Left colon (tissue), 2 donors: ENCODE data around the gene ZNF823. TPM values are rescaled to one million over a fixed set of nuclear protein-coding genes. Genes with fewer than 3 reads are reported as not detected.
A peak's percentile ranks its signal among the peaks of the same experiment; 100 is the strongest.
"Not testable (repeated sequence)": the region's sequence is repeated elsewhere in the genome, so short reads cannot be mapped to it uniquely, and the experiment has no call there.

Experiments used
- ATAC-seq: fragments of 200-7000 bp; cut with Tn5 transposase; one replicate; pipeline ENCODE4 v1.9.1; 2020; ENCODE audit warnings: mild to moderate bottlenecking, moderate library complexity
- DNase-seq, 2 donors: peaks; one replicate each; pipeline ENCODE4 v3.0.0-alpha.2; 2020
- intact Hi-C, 2 donors: fragments of 100-400 bp; cut with DNase I in 1 of 2; cut with micrococcal nuclease in 1 of 2; formaldehyde crosslinking; loops; one replicate each; pipeline versions ENCODE4 v1.11.2 to v1.14.0; 2022; cut with DNase I, micrococcal nuclease
- long read RNA-seq: library from polyadenylated mRNA; unstranded; transcript quantifications from one replicate; pipeline ENCODE4 v2.0.0, GENCODE V29; 2021
- total RNA-seq, 2 donors: library from RNA; stranded (reverse); fragmentation: NEBNext Ultra II Directional; extraction: Animal tissue kit (Norgen Biotek cat#: 25700); gene quantifications; one replicate each; pipeline ENCODE4 v1.2.1, GENCODE V29; 2021
- donor health status: DM: no; HTN: no; CAD: no.
- donor health status: DM: yes; HTN: yes; CAD: no.

The ZNF823 gene
- 10 to 100 TPM; 13.6 to 16.1 TPM for total RNA-seq
- long read RNA-seq, transcript ZNF823-201 (4 exons, 2,423 nt): major isoform, 22 of 32 reads
- long read RNA-seq, partial matches to known transcripts: 1 of 32 reads
- long read RNA-seq, other reads (novel, unspliced or antisense): 7 of 32 reads

GRCh38 chr19:11738746-11739620, at the start of gene ZNF823:
TSS of gene ZNF823 (minus strand) at chr19:11738946. CDS start at chr19:11738819, 127 bp downstream.
- intact Hi-C loops: no loop called here
- DNase-seq (peak; percentile 100), ATAC-seq (peak; percentile 94)

GRCh38 chr19:11787536-11787935, 48.8 kb upstream of the ZNF823 start:
- no peak for ATAC-seq
- intact Hi-C loops: no loop called here
- no peak for DNase-seq

GRCh38 chr19:11784356-11784755, 45.6 kb upstream of the ZNF823 start:
- ATAC-seq: no peak

GRCh38 chr19:11783767-11784166, 45.0 kb upstream of the ZNF823 start:
- intact Hi-C loops: no loop called here
- ATAC-seq (no peak), DNase-seq (no peak)

More at GRCh38 chr19:11784356-11784755, 45.6 kb upstream of the ZNF823 start:
- intact Hi-C loops: no loop called here
- DNase-seq: no peak

- DNase-seq (no peak), ATAC-seq (no peak)
- intact Hi-C loops: no loop called here
These were observed 42.7 kb upstream of the ZNF823 start for GRCh38 chr19:11781295-11782057.

- intact Hi-C loops: no loop called here
- no peak for DNase-seq
- ATAC-seq: no peak
These were observed 41.8 kb upstream of the ZNF823 start for GRCh38 chr19:11780431-11781020.

- intact Hi-C loops, DNase-seq, ATAC-seq: not testable (repeated sequence)
These were observed 37.9 kb upstream of the ZNF823 start for GRCh38 chr19:11776669-11777068.

GRCh38 chr19:11771520-11771919, 32.8 kb upstream of the ZNF823 start:
- ATAC-seq, intact Hi-C loops, DNase-seq: not testable (repeated sequence)

GRCh38 chr19:11769995-11770394, 31.2 kb upstream of the ZNF823 start:
- intact Hi-C loops: no loop called here
- DNase-seq (no peak), ATAC-seq (no peak)

- DNase-seq (peak; percentile 60 to 69), ATAC-seq (peak; percentile 67)
- intact Hi-C loops: no loop called here
These were observed 28.9 kb upstream of the ZNF823 start for GRCh38 chr19:11767633-11768133.

GRCh38 chr19:11766597-11767591, 28.1 kb upstream of the ZNF823 start, which contains the start of gene ZNF441:
TSS of gene ZNF441 (plus strand) at chr19:11767000. CDS start at chr19:11767194, 194 bp downstream.
- intact Hi-C loops: no loop called here
- DNase-seq: peak; percentile 98 to 100
- ATAC-seq: peak; percentile 96

GRCh38 chr19:11763611-11764010, 24.9 kb upstream of the ZNF823 start:
- intact Hi-C loops: no loop called here
- DNase-seq: no peak
- no peak for ATAC-seq

- DNase-seq: no peak
- no peak for ATAC-seq
- intact Hi-C loops: no loop called here
These were observed 24.4 kb upstream of the ZNF823 start for GRCh38 chr19:11763117-11763516.

- ATAC-seq: no peak
- intact Hi-C loops: no loop called here
- DNase-seq: no peak
These were observed 21.1 kb upstream of the ZNF823 start for GRCh38 chr19:11759805-11760204.

- DNase-seq (no peak), ATAC-seq (no peak)
- intact Hi-C loops: no loop called here
These were observed 18.2 kb upstream of the ZNF823 start for GRCh38 chr19:11756965-11757364.

- no peak for ATAC-seq
- intact Hi-C loops: no loop called here
- no peak for DNase-seq
These were observed 15.9 kb upstream of the ZNF823 start for GRCh38 chr19:11754663-11755062.

- ATAC-seq: no peak
- intact Hi-C loops: no loop called here
- no peak for DNase-seq
These were observed 13.5 kb upstream of the ZNF823 start for GRCh38 chr19:11752244-11752736.

GRCh38 chr19:11749751-11750150, 11.0 kb upstream of the ZNF823 start:
- intact Hi-C loops: no loop called here
- ATAC-seq: no peak
- DNase-seq: no peak
